NCI-H1092 treated with DMSO at 0.1 percent for 48 hours (cell line): ENCODE results near the gene CORO6.

Experiments used
- DNase-seq: peaks from one replicate; lab custom pipeline; 2025; lab: John Stamatoyannopoulos, UW

CORO6 gene

DNA sequence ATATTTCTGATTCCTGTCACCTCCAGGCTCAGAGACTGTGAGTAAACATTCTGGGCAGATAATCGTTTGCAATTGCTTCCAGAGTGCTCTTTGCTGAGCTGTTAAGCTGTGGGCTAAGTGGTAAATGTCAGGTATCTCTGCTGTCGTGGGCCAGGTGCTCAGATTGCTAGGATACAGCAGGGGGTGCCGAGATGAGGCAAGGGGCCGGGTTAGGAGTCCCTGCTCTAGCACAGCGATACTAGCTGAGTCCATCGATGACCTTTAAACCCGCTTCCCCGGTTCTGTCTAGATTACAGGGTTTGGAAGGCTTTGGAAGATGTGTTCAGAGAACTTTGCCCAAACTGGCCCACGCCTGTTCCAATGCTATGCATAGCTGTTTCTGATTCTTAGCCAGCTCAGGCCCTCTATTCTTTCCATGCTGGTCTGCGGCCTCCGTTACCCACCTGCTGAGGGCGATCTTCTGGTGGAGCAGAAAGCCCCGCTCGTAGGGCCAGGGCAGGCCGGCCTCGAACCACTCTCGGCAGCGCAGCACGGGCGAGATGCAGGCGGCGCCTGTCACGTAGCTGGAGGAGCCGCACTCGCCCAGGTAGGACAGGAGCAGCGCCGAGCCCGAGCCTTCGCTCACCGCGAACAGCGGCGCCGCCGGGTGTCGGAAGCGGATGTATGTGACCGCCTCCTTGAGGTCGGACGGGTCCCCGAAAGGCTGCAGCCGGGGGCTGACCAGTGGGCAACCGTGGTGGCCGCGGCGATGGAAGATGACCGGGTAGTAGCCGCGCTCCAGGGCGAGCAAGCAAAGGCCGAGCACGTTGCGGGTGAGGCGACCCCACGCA lies 56.9 kb downstream of the CORO6 start:
- DNase-seq = peak; percentile 28
